K562 (cell line): ENCODE results near the gene CCDC85C. TPM values are rescaled to one million over a fixed set of nuclear protein-coding genes. Genes with fewer than 3 reads are reported as not detected.

Source experiments
- ATAC-seq: fragments of 200-7000 bp; cut with Tn5 transposase; 3 replicates; pipeline ENCODE4 v1.9.1; 2020; ENCODE audit warnings: moderate library complexity
- BruUV-seq: library from RNA; stranded (reverse); fragments of 400-500 nt; replicated peaks from 2 replicates; lab custom pipeline; 2021; lab: Mats Ljungman, UMichigan
- CTCF ChIA-PET: fragments of 300-600 bp; formaldehyde crosslinking; extraction: SDS; loops from one replicate; lab custom pipeline; 2021; ENCODE audit warnings: low intra/inter-chr PET ratio; lab: Yijun Ruan, JAX
- POLR2A ChIA-PET: fragments of 300-600, 350-650 bp; sonication (Branson Sonifier 250); formaldehyde crosslinking; extraction: SDS; loops from one replicate; lab custom pipeline; 2021; ENCODE audit warnings: antibody characterized with exemption, inconsistent platforms; lab: Yijun Ruan, JAX
- DNase-seq, 4 experiments: peaks; one replicate each; pipeline versions ENCODE4 v3.0.0 to v3.0.0-alpha.2; 2011 to 2018; ENCODE audit warnings: low spot score in 3 of 4, mixed read lengths in 3 of 4; ENCODE audit errors: extremely low read depth in 1 of 4
- FAIRE-seq: peaks from 2 replicates; lab custom pipeline; 2011; peaks lifted over from hg19 to GRCh38; lab: Jason Lieb, UNC
- H2AFZ ChIP-seq: 2 replicates; pipeline ENCODE4 v1.6.0; 2011; ENCODE audit warnings: low read depth, low read length, control low read depth, inconsistent platforms
- H3K27ac ChIP-seq: fragments of 200-600 bp; 3 replicates; pipeline ENCODE4 v1.8.0; 2011; ENCODE audit warnings: low read depth, mild to moderate bottlenecking, control low read depth, inconsistent platforms, low read length, moderate library complexity, mixed read lengths; ENCODE audit errors: extremely low read depth
- H3K27me3 ChIP-seq, 2 experiments: fragments of 300-600 bp in 1 of 2; 2 replicates in 1 of 2; 3 replicates in 1 of 2; pipeline versions ENCODE4 v1.6.0 to v1.8.0; 2011; ENCODE audit warnings: inconsistent platforms in 2 of 2, low read length in 2 of 2, mild to moderate bottlenecking in 1 of 2, mixed read lengths in 1 of 2, moderate library complexity in 1 of 2; ENCODE audit not compliant: control insufficient read depth in 2 of 2, insufficient read depth in 2 of 2
- H3K36me3 ChIP-seq: fragments of 300-600 bp; 3 replicates; pipeline ENCODE4 v1.8.0; 2011; ENCODE audit warnings: mild to moderate bottlenecking, low read length, inconsistent platforms; ENCODE audit not compliant: control insufficient read depth, insufficient read depth
- H3K4me1 ChIP-seq, 2 experiments: fragments of 200-600 bp in 1 of 2; replicated peaks in 1 of 2; 2 replicates in 1 of 2; 3 replicates in 1 of 2; pipeline versions ENCODE4 v1.5.1 to v1.8.0; 2011; ENCODE audit warnings: inconsistent platforms in 2 of 2, low read length in 2 of 2, mild to moderate bottlenecking in 1 of 2, mixed read lengths in 1 of 2, moderate library complexity in 1 of 2; ENCODE audit not compliant: control insufficient read depth in 2 of 2, insufficient read depth in 2 of 2
- H3K4me2 ChIP-seq: 2 replicates; pipeline ENCODE4 v1.6.1; 2011; ENCODE audit warnings: low read length, control low read depth, inconsistent platforms, mixed read lengths; ENCODE audit not compliant: insufficient read depth
- H3K4me3 ChIP-seq: fragments of 200-600 bp; sonication (generic), shearing (Covaris generic); 2 replicates; pipeline ENCODE4 v1.5.1; 2016; ENCODE audit warnings: control low read depth, inconsistent platforms
- H3K79me2 ChIP-seq: fragments of 200-600 bp; 3 replicates; pipeline ENCODE4 v1.8.0; 2011; ENCODE audit warnings: low read length, inconsistent platforms; ENCODE audit not compliant: control insufficient read depth, insufficient read depth
- H3K9ac ChIP-seq, 2 experiments: 2 replicates each; pipeline versions ENCODE4 v1.6.0 to v1.6.1; 2011; ENCODE audit warnings: low read depth in 2 of 2, low read length in 2 of 2, control low read depth in 1 of 2, inconsistent platforms in 1 of 2, mild to moderate bottlenecking in 1 of 2, mixed read lengths in 1 of 2; ENCODE audit not compliant: insufficient read depth in 1 of 2
- H3K9me1 ChIP-seq: one replicate; pipeline ENCODE4 v1.6.0; 2011; ENCODE audit warnings: inconsistent platforms, mild to moderate bottlenecking, low read length, moderate library complexity; ENCODE audit not compliant: control insufficient read depth, insufficient read depth
- H3K9me3 ChIP-seq: replicated peaks from 2 replicates; pipeline ENCODE4 v1.5.1; 2011; ENCODE audit warnings: low read depth, low read length, inconsistent platforms; ENCODE audit not compliant: control insufficient read depth, insufficient read depth
- H4K20me1 ChIP-seq: replicated peaks from 2 replicates; pipeline ENCODE4 v1.6.1; 2011; ENCODE audit warnings: low read length, inconsistent platforms, mixed read lengths; ENCODE audit not compliant: control insufficient read depth, insufficient read depth
- E2F1 ChIP-seq: sonication (generic); formaldehyde crosslinking; IDR thresholded peaks from 2 replicates; pipeline ENCODE4 v1.8.1; 2023; ENCODE audit warnings: mild to moderate bottlenecking, missing genetic modification reagents, moderate library complexity
- EHMT2 ChIP-seq: fragments of 450-650 bp; IDR thresholded peaks from 2 replicates; pipeline ENCODE4 v1.6.1; 2018; ENCODE audit warnings: antibody characterized with exemption
- NFIX ChIP-seq: fragments of 250-450 bp; sonication (Bioruptor Pico); IDR thresholded peaks from 2 replicates; pipeline ENCODE4 v1.4.0; 2020; ENCODE audit warnings: low read depth, mild to moderate bottlenecking, moderate library complexity
- NFXL1 ChIP-seq: fragments of 450-650 bp; formaldehyde crosslinking; IDR thresholded peaks from 2 replicates; pipeline ENCODE4 v1.4.0; 2021; ENCODE audit warnings: mild to moderate bottlenecking
- SMARCE1 ChIP-seq: fragments of 450-650 bp; IDR thresholded peaks from 2 replicates; pipeline ENCODE4 v1.7.1; 2016; ENCODE audit warnings: mild to moderate bottlenecking
- ZNF41 ChIP-seq: fragments of 250-450 bp; sonication (Bioruptor Pico); conservative IDR thresholded peaks from 2 replicates; pipeline ENCODE4 v1.4.0; 2020; ENCODE audit warnings: mild to moderate bottlenecking
- WGBS: fragments of 100-300 bp; shearing (Covaris generic); methylation state at CpG from one replicate; pipeline ENCODE4 v1.1.6; 2016; ENCODE audit warnings: low coverage, mixed read lengths; ENCODE audit not compliant: insufficient coverage; ENCODE audit errors: missing lambda C conversion rate; 5-methylcytosine and 5-hydroxymethylcytosine counted together
- in situ Hi-C: fragments of 300-500 bp; cut with MboI; formaldehyde crosslinking; loops from 4 replicates; pipeline ENCODE4 v1.15.0; 2018; ENCODE audit warnings: inconsistent platforms, mixed read lengths
- intact Hi-C: fragments of 100-400 bp; cut with micrococcal nuclease; formaldehyde crosslinking; loops from 2 replicates; pipeline ENCODE4 v1.14.2; 2022
- polyA plus RNA-seq, 8 experiments: library from polyadenylated mRNA; depleted of rRNA in 4 of 8; stranded (reverse) in 5 of 8; unstranded in 3 of 8; fragments of >200 nt; fragmentation: Nextera tagmentation in 2 of 8; fragmentation: Illumina TruSeq in 1 of 8; extraction: Ambion mirVana in 2 of 8; extraction: Trizol in 1 of 8; gene quantifications; 2 replicates each; pipeline versions ENCODE4 v1.2.1 to v1.2.3, GENCODE V29; 2011 to 2014; ENCODE audit warnings: inconsistent platforms in 1 of 8, missing spikeins in 1 of 8
- total RNA-seq, 7 experiments: library from RNA; depleted of rRNA in 6 of 7; stranded (reverse); fragments of >200 nt in 6 of 7; fragmentation: Illumina TruSeq in 2 of 7; extraction: Trizol in 2 of 7; gene quantifications; 2 replicates each; pipeline versions ENCODE4 v1.2.1 to v1.2.3, GENCODE V29; 2011 to 2021; ENCODE audit warnings: low replicate concordance in 1 of 7
- TF ChIP-seq, protein P1 (sequence below): fragments of 450-650 bp; IDR thresholded peaks from 2 replicates; pipeline ENCODE4 v1.6.1; 2016; ENCODE audit warnings: low read depth

CCDC85C gene
- total and polyA plus RNA-seq, 9 of the 15 experiments (the other 6 are each of a cell fraction or from before 2014, with no cell fraction given) = 0.18 to 22.0 (median 6.3) TPM

DNA sequence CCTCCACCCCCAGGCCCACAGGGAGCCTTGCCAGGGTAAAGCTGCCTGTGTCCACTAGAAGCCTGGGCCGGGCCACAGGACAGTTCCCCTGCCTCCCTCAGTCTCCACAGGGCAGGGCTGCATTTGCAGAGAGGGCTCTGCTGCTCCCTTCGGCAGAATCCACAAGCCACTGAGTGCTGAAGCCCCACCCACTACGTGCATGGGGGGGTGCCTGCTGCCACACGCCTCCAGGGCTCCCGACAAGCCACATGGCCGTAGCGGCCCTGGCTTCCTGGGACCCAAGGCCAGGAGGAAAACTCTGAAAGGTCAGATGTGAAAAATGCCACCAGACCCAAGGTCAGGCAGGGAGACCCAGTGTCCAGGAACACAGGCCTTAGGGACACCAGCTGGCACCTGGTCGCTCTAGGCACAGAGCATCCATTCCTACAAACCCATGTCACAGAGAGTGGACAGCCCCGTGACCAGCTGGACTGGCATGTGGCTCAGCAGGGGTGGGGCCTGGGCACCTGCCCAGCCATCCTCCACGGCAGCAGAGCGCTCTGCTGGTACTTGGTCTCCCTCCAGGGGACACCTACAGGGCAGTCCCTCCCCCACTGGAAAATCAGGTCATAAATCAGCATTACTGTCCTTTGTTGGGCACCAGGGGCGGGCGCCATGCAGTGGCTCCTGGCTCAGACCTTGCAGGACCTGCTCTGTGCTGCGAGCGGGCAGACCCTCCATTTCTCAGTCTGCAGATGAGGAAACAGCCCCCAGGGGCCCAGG is 42.9 kb downstream of the CCDC85C start:
- POLR2A ChIA-PET = interaction anchor here (0.6 kb wide), 1 partner anchor 399 kb away, joined by 4 read pairs; no protein-coding TSS in a partner anchor
- Histone ChIP-seq H3K27ac (no peak overlapping the region), H3K4me3 (no peak overlapping the region), H3K9me1 (no peaks in the 10 kb centered on the region), H3K4me1 (peaks cover 0 to 32% of the 10 kb centered on the region in 2 experiments; a peak in 2 of 5 replicates), H3K79me2 (no peaks in the 10 kb centered on the region), H2AFZ (no peak overlapping the region), H4K20me1 (peaks cover 31% of the 10 kb centered on the region), H3K36me3 (no peaks in the 10 kb centered on the region), H3K9me3 (no peaks in the 10 kb centered on the region), H3K27me3 (no peaks in the 10 kb centered on the region), H3K9ac (no peak overlapping the region), H3K4me2 (no peak overlapping the region)
- WGBS = 73% methylated on average over 7 of the region's 15 CpGs
- intact Hi-C loops = no loop called here
- DNase-seq (no peak), ATAC-seq (no peak), FAIRE-seq (no peak)
- in situ Hi-C loops = no loop called here
- TF ChIP-seq NFXL1 (CRISPR knock-in tag) (no peak), NFIX (CRISPR knock-in tag) (no peak), SMARCE1 (no peak), EHMT2 (no peak), ZNF41 (CRISPR knock-in tag) (no peak), E2F1 (no peak)
- TF ChIP-seq, protein P1, sequence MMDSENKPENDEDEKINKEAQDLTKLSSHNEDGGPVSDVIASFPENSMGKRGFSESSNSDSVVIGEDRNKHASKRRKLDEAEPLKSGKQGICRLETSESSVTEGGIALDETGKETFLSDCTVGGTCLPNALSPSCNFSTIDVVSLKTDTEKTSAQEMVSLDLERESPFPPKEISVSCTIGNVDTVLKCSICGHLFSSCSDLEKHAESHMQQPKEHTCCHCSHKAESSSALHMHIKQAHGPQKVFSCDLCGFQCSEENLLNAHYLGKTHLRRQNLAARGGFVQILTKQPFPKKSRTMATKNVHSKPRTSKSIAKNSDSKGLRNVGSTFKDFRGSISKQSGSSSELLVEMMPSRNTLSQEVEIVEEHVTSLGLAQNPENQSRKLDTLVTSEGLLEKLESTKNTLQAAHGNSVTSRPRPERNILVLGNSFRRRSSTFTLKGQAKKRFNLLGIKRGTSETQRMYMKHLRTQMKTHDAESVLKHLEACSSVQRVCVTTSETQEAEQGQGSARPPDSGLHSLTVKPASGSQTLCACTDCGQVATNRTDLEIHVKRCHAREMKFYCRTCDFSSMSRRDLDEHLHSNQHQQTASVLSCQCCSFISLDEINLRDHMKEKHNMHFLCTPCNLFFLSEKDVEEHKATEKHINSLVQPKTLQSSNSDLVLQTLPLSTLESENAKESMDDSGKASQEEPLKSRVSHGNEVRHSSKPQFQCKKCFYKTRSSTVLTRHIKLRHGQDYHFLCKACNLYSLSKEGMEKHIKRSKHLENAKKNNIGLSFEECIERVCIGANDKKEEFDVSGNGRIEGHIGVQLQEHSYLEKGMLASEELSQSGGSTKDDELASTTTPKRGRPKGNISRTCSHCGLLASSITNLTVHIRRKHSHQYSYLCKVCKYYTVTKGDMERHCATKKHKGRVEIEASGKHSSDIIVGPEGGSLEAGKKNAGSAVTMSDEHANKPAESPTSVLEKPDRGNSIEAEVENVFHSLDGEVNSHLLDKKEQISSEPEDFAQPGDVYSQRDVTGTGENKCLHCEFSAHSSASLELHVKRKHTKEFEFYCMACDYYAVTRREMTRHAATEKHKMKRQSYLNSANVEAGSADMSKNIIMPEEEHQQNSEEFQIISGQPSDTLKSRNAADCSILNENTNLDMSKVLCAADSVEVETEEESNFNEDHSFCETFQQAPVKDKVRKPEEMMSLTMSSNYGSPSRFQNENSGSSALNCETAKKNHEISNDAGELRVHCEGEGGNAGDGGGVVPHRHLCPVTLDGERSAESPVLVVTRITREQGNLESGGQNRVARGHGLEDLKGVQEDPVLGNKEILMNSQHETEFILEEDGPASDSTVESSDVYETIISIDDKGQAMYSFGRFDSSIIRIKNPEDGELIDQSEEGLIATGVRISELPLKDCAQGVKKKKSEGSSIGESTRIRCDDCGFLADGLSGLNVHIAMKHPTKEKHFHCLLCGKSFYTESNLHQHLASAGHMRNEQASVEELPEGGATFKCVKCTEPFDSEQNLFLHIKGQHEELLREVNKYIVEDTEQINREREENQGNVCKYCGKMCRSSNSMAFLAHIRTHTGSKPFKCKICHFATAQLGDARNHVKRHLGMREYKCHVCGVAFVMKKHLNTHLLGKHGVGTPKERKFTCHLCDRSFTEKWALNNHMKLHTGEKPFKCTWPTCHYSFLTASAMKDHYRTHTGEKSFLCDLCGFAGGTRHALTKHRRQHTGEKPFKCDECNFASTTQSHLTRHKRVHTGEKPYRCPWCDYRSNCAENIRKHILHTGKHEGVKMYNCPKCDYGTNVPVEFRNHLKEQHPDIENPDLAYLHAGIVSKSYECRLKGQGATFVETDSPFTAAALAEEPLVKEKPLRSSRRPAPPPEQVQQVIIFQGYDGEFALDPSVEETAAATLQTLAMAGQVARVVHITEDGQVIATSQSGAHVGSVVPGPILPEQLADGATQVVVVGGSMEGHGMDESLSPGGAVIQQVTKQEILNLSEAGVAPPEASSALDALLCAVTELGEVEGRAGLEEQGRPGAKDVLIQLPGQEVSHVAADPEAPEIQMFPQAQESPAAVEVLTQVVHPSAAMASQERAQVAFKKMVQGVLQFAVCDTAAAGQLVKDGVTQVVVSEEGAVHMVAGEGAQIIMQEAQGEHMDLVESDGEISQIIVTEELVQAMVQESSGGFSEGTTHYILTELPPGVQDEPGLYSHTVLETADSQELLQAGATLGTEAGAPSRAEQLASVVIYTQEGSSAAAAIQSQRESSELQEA = no peak
- CTCF ChIA-PET = no interaction called here
- no TSS peak for BruUV-seq
